Measurements from ENCODE around the gene FBXL15. TPM values are rescaled to one million over a fixed set of nuclear protein-coding genes. Genes with fewer than 3 reads are reported as not detected.

FBXL15 gene
- total and polyA plus RNA-seq, 2 of the 4 experiments (the other 2 are of a cell fraction) = 3.0 to 8.4 TPM

DNA sequence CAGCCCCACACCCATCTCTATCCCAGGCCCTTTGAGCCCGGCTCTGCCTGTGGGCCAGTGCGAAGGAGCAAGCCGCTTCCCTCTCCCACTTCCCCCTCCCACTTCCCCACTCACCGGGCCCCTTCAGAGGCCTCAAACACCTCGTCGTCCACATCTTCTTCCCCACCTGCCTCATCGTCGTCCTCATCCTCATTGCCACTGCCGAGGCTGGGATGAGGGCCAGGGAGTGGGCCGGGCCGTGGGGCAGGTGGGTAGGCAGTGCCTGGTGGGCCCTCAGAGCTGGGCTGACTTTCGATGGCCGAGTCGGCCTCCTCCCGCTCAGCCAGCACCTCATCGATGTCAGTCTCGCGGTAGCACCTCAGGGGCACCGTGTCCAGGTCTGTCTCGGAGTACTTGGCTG is 5.9 kb upstream of the FBXL15 start:
- H3K9ac ChIP-seq (ENCODE audit: low read depth, low read length) = no peak overlapping the region
- H2AK5ac ChIP-seq (ENCODE audit: low read depth, low read length) = no peak overlapping the region
- ChIA-PET POLR2A (ENCODE audit: unreplicated experiment) (no interaction called here), CTCF (no interaction called here)
- no peak overlapping the region for H3K23ac ChIP-seq (ENCODE audit: low read depth, low read length)
- H3K4ac ChIP-seq (ENCODE audit: low read depth, low read length) = no peak overlapping the region
- no peaks in the 10 kb centered on the region for H4K20me1 ChIP-seq (ENCODE audit: insufficient read depth, low read length)
- H2BK5ac ChIP-seq (ENCODE audit: low read depth, low read length, poor library complexity, severe bottlenecking) = no peak overlapping the region
- H2AFZ ChIP-seq (replicated peaks; ENCODE audit: low read length, poor library complexity) = no peak overlapping the region
- ATAC-seq (ENCODE audit: low read depth) (no peak), DNase-seq (no peak)
- H2BK120ac ChIP-seq (ENCODE audit: low read depth, low read length) = no peak overlapping the region
- no peak overlapping the region for H3K4me2 ChIP-seq (ENCODE audit: low read depth, low read length)
- no peaks in the 10 kb centered on the region for H3K36me3 ChIP-seq (ENCODE audit: control insufficient read depth, insufficient read depth, low read length)
- no peak overlapping the region for H3K56ac ChIP-seq (ENCODE audit: extremely low read depth, insufficient read depth, low read length)
- H4K5ac ChIP-seq (ENCODE audit: low read depth, low read length) = no peak overlapping the region
- no peak overlapping the region for H3K4me3 ChIP-seq (ENCODE audit: insufficient read depth, low read depth, low read length)
- peaks cover 0 to 2% of the 10 kb centered on the region in 2 experiments; a peak in 1 of 4 replicates for H3K79me1 ChIP-seq (ENCODE audit: low read depth in 1 of 2, low read length in 2 of 2)
- in situ Hi-C loops (cut with MboI; ENCODE audit: low sequenced_read_pairs) (no loop called here), dilution Hi-C loops (cut with HindIII; ENCODE audit: low sequenced_read_pairs, unreplicated experiment) (no loop called here), intact Hi-C loops (cut with micrococcal nuclease) (no loop called here)
- no peak overlapping the region for H2AK9ac ChIP-seq (replicated peaks; ENCODE audit: low read depth, low read length, poor library complexity)
- WGBS, 2 experiments (ENCODE audit: extremely low coverage in 2 of 2, insufficient read length in 1 of 2) = 25% methylated on average over 4 of the region's 20 CpGs; no CpG with 5 or more reads in 1 of the 2 experiments
- no peak overlapping the region for H3K18ac ChIP-seq (ENCODE audit: low read depth, low read length)
- no peaks in the 10 kb centered on the region for H3K9me3 ChIP-seq (ENCODE audit: control insufficient read depth, insufficient read depth, low read length)
- no peak overlapping the region for H4K91ac ChIP-seq (ENCODE audit: insufficient read depth, low read depth, low read length)
- H3K14ac ChIP-seq (replicated peaks; ENCODE audit: low read depth, low read length) = no peak overlapping the region
- H3K4me1 ChIP-seq (ENCODE audit: control insufficient read depth, insufficient read depth, low read length) = peaks cover 5% of the 10 kb centered on the region; the same call in 1 of the 2 replicates
- H3K9me1 ChIP-seq (ENCODE audit: insufficient read depth, low read length) = peaks cover 8% of the 10 kb centered on the region; the same call in 1 of the 2 replicates
- H2BK15ac ChIP-seq (ENCODE audit: low read depth, low read length) = no peak overlapping the region
- H3K27ac ChIP-seq (ENCODE audit: insufficient read depth, low read length) = no peak overlapping the region
- no peak overlapping the region for H4K8ac ChIP-seq (ENCODE audit: low read depth in 2 of 2, low read length in 2 of 2)
- TF ChIP-seq MAZ (IDR thresholded peaks at IDR 0.05; ENCODE audit: borderline replicate concordance, low read depth, low read length) = no peak
- TF ChIP-seq MAFK (IDR thresholded peaks at IDR 0.05; ENCODE audit: low read depth, low read length) = no peak
- TF ChIP-seq, protein P1, sequence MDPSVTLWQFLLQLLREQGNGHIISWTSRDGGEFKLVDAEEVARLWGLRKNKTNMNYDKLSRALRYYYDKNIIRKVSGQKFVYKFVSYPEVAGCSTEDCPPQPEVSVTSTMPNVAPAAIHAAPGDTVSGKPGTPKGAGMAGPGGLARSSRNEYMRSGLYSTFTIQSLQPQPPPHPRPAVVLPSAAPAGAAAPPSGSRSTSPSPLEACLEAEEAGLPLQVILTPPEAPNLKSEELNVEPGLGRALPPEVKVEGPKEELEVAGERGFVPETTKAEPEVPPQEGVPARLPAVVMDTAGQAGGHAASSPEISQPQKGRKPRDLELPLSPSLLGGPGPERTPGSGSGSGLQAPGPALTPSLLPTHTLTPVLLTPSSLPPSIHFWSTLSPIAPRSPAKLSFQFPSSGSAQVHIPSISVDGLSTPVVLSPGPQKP (IDR thresholded peaks at IDR 0.05; ENCODE audit: borderline replicate concordance, low read depth, low read length) = no peak
- TF ChIP-seq CEBPB (IDR thresholded peaks at IDR 0.05; ENCODE audit: low read depth, low read length) = no peak
- TF ChIP-seq RAD21 (IDR thresholded peaks at IDR 0.05; ENCODE audit: low read length) = no peak
- TF ChIP-seq FOS (IDR thresholded peaks at IDR 0.05; ENCODE audit: low read depth, low read length) = no peak
- TF ChIP-seq CHD1 (IDR thresholded peaks at IDR 0.05; ENCODE audit: low read depth, low read length) = no peak
- TF ChIP-seq POLR2A (IDR thresholded peaks at IDR 0.05; ENCODE audit: low read depth, low read length) = no peak
- no peak for TF ChIP-seq RFX5 (IDR thresholded peaks at IDR 0.05; ENCODE audit: low read depth, low read length)
- TF ChIP-seq BHLHE40 (IDR thresholded peaks at IDR 0.05; ENCODE audit: low read depth, low read length) = no peak
- TF ChIP-seq SMC3 (IDR thresholded peaks at IDR 0.05; ENCODE audit: low read depth, low read length) = no peak
- TF ChIP-seq, protein P2, sequence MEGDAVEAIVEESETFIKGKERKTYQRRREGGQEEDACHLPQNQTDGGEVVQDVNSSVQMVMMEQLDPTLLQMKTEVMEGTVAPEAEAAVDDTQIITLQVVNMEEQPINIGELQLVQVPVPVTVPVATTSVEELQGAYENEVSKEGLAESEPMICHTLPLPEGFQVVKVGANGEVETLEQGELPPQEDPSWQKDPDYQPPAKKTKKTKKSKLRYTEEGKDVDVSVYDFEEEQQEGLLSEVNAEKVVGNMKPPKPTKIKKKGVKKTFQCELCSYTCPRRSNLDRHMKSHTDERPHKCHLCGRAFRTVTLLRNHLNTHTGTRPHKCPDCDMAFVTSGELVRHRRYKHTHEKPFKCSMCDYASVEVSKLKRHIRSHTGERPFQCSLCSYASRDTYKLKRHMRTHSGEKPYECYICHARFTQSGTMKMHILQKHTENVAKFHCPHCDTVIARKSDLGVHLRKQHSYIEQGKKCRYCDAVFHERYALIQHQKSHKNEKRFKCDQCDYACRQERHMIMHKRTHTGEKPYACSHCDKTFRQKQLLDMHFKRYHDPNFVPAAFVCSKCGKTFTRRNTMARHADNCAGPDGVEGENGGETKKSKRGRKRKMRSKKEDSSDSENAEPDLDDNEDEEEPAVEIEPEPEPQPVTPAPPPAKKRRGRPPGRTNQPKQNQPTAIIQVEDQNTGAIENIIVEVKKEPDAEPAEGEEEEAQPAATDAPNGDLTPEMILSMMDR (conservative IDR thresholded peaks at IDR 0.05; ENCODE audit: low read depth, low read length) = no peak
- no peak for TF ChIP-seq MXI1 (IDR thresholded peaks at IDR 0.05; ENCODE audit: borderline replicate concordance, low read depth, low read length)
- TF ChIP-seq, protein P3, sequence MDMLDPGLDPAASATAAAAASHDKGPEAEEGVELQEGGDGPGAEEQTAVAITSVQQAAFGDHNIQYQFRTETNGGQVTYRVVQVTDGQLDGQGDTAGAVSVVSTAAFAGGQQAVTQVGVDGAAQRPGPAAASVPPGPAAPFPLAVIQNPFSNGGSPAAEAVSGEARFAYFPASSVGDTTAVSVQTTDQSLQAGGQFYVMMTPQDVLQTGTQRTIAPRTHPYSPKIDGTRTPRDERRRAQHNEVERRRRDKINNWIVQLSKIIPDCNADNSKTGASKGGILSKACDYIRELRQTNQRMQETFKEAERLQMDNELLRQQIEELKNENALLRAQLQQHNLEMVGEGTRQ (IDR thresholded peaks at IDR 0.05; ENCODE audit: low read depth, low read length) = no peak
- TF ChIP-seq NFE2L2 (IDR thresholded peaks at IDR 0.05; ENCODE audit: low read depth, low read length) = no peak
- TF ChIP-seq RCOR1 (IDR thresholded peaks at IDR 0.05; ENCODE audit: insufficient replicate concordance, low read length) = no peak
- BruUV-seq (replicated peaks) = no TSS peak
- H3K27me3 ChIP-seq (ENCODE audit: control insufficient read depth, insufficient read depth, low read length) = peaks cover 74% of the 10 kb centered on the region
- H2BK20ac ChIP-seq (ENCODE audit: low read depth, low read length) = no peak overlapping the region
